SU-DHL-6 (cell line): Measurements from ENCODE around the gene GJB1.

Experiments
- CTCF ChIP-seq: fragments of 200-600 bp; sonication (generic); IDR thresholded peaks from one replicate; pipeline ENCODE4 v1.5.1; 2017; ENCODE audit warnings: antibody characterized with exemption, mild to moderate bottlenecking, low read length, moderate library complexity; ENCODE audit not compliant: insufficient read depth, poor library complexity, severe bottlenecking
- EZH2phosphoT487 ChIP-seq: fragments of 200-600 bp; sonication (generic), shearing (Covaris generic); conservative IDR thresholded peaks from 2 replicates; pipeline ENCODE4 v1.6.1; 2018; ENCODE audit warnings: mild to moderate bottlenecking, antibody characterized with exemption, low read length, moderate library complexity, mixed read lengths

- TF ChIP-seq CTCF (no peak), EZH2phosphoT487 (no peak)
Observed at GRCh38 chrX:71214152-71214551, 8.9 kb upstream of the GJB1 start.
